ENCODE data around the gene RGS14. TPM values are rescaled to one million over a fixed set of nuclear protein-coding genes. Genes with fewer than 3 reads are reported as not detected.
"Not testable (repeated sequence)": the region's sequence is repeated elsewhere in the genome, so short reads cannot be mapped to it uniquely, and the experiment has no call there.

Gene RGS14
- total RNA-seq, 1 donor from 2014 or later, result 8.4 TPM

GRCh38 chr5:177355868-177356168 lies 1.9 kb upstream of the RGS14 start:
- Histone ChIP-seq H3K36me3 (ENCODE audit: control insufficient read depth, insufficient read depth, low read length) (no peaks in the 10 kb centered on the region), H3K4me3 (ENCODE audit: low read depth, low read length) (no peak overlapping the region), H3K27me3 (ENCODE audit: control insufficient read depth, insufficient read depth, low read length) (no peaks in the 10 kb centered on the region)
- no peak for FAIRE-seq
- DNase-seq (ENCODE audit: low read depth), result no peak
- TF ChIP-seq, protein P1, sequence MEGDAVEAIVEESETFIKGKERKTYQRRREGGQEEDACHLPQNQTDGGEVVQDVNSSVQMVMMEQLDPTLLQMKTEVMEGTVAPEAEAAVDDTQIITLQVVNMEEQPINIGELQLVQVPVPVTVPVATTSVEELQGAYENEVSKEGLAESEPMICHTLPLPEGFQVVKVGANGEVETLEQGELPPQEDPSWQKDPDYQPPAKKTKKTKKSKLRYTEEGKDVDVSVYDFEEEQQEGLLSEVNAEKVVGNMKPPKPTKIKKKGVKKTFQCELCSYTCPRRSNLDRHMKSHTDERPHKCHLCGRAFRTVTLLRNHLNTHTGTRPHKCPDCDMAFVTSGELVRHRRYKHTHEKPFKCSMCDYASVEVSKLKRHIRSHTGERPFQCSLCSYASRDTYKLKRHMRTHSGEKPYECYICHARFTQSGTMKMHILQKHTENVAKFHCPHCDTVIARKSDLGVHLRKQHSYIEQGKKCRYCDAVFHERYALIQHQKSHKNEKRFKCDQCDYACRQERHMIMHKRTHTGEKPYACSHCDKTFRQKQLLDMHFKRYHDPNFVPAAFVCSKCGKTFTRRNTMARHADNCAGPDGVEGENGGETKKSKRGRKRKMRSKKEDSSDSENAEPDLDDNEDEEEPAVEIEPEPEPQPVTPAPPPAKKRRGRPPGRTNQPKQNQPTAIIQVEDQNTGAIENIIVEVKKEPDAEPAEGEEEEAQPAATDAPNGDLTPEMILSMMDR (IDR thresholded peaks at IDR 0.05; ENCODE audit: insufficient read depth, low read length, severe bottlenecking), result no peak

DNA sequence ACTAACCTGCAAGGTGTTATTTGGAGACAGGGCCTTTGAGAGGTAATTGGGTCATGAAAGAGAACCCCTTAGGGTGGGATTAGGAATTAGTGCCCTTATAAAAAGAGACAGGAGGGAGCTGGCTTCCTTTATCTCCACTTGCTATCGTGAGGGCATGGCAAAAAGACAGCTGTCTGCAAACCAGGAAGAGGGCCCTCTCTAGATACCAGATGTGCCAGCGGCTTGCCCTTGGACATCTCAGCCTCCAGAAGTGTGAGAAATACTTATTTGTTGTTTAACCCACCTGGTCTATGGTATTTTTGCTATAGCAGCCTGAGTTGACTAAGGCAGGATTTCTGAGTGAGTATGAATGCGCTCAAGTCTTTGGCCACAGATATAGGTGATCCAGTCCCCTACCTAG lies 978 bp upstream of the RGS14 start:
- Histone ChIP-seq H3K4me3 (ENCODE audit: low read depth, low read length) (no peak overlapping the region), H3K36me3 (ENCODE audit: control insufficient read depth, insufficient read depth, low read length) (no peaks in the 10 kb centered on the region), H3K27me3 (ENCODE audit: control insufficient read depth, insufficient read depth, low read length) (no peaks in the 10 kb centered on the region)
- TF ChIP-seq, protein P1 (IDR thresholded peaks at IDR 0.05; ENCODE audit: insufficient read depth, low read length, severe bottlenecking), result no peak
- no peak for FAIRE-seq
- no peak for DNase-seq (ENCODE audit: low read depth)

- TF ChIP-seq, protein P1 (IDR thresholded peaks at IDR 0.05; ENCODE audit: insufficient read depth, low read length, severe bottlenecking), result no peak
- FAIRE-seq (no peak), DNase-seq (ENCODE audit: low read depth) (no peak)
- Histone ChIP-seq H3K36me3 (ENCODE audit: control insufficient read depth, insufficient read depth, low read length) (no peaks in the 10 kb centered on the region), H3K4me3 (ENCODE audit: low read depth, low read length) (no peak overlapping the region), H3K27me3 (ENCODE audit: control insufficient read depth, insufficient read depth, low read length) (no peaks in the 10 kb centered on the region)
These were observed 622 bp upstream of the RGS14 start for GRCh38 chr5:177357146-177357458.

GRCh38 chr5:177358370-177358819 lies 671 bp downstream of the RGS14 start:
- Histone ChIP-seq H3K4me3 (ENCODE audit: low read depth, low read length) (peak overlapping the region; percentile 23), H3K36me3 (ENCODE audit: control insufficient read depth, insufficient read depth, low read length) (no peaks in the 10 kb centered on the region), H3K27me3 (ENCODE audit: control insufficient read depth, insufficient read depth, low read length) (no peaks in the 10 kb centered on the region)
- no peak for FAIRE-seq
- DNase-seq (ENCODE audit: low read depth), result no peak
- TF ChIP-seq, protein P1 (IDR thresholded peaks at IDR 0.05; ENCODE audit: insufficient read depth, low read length, severe bottlenecking), result no peak

- no peak for FAIRE-seq
These were observed 1.7 kb downstream of the RGS14 start for GRCh38 chr5:177359451-177359851.

DNA sequence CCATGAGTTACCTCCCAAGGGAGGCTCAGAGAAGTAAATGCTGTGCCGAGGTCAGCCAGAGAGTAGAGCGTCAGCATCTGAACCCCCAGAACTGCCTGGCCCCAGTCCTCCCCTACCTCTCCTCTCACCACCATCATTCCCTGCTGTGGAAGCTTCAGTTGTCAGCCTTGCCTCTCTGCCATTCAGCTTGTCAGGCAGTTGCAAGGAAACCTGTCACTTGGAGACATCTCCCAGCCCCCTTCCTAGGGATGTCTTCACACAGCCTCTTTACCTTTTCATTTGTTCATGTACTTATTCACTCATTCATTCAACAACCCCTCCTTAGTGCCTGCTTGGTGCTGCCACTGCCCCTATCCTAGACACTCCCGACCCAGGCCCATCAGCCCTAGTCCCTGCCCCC lies 2.1 kb downstream of the RGS14 start:
- FAIRE-seq (no peak), DNase-seq (ENCODE audit: low read depth) (no peak)
- TF ChIP-seq, protein P1 (IDR thresholded peaks at IDR 0.05; ENCODE audit: insufficient read depth, low read length, severe bottlenecking), result no peak
- no peaks in the 10 kb centered on the region for H3K27me3 ChIP-seq (ENCODE audit: control insufficient read depth, insufficient read depth, low read length)
- H3K36me3 ChIP-seq (ENCODE audit: control insufficient read depth, insufficient read depth, low read length), result no peaks in the 10 kb centered on the region
- H3K4me3 ChIP-seq (ENCODE audit: low read depth, low read length), result no peak overlapping the region

More at GRCh38 chr5:177359451-177359851, 1.7 kb downstream of the RGS14 start:
- TF ChIP-seq, protein P1 (IDR thresholded peaks at IDR 0.05; ENCODE audit: insufficient read depth, low read length, severe bottlenecking), result no peak
- DNase-seq (ENCODE audit: low read depth), result no peak
- Histone ChIP-seq H3K4me3 (ENCODE audit: low read depth, low read length) (no peak overlapping the region), H3K27me3 (ENCODE audit: control insufficient read depth, insufficient read depth, low read length) (no peaks in the 10 kb centered on the region), H3K36me3 (ENCODE audit: control insufficient read depth, insufficient read depth, low read length) (no peaks in the 10 kb centered on the region)

- not testable (repeated sequence) for H3K36me3 ChIP-seq (ENCODE audit: control insufficient read depth, insufficient read depth, low read length); DNase-seq (ENCODE audit: low read depth); H3K4me3 ChIP-seq (ENCODE audit: low read depth, low read length); H3K27me3 ChIP-seq (ENCODE audit: control insufficient read depth, insufficient read depth, low read length); FAIRE-seq
These were observed 3.0 kb downstream of the RGS14 start for GRCh38 chr5:177360740-177361139.
